B cell (primary cell): ENCODE data around the gene CNIH4. TPM values are rescaled to one million over a fixed set of nuclear protein-coding genes. Genes with fewer than 3 reads are reported as not detected.

ENCODE experiments used
- ATAC-seq: fragments of 200-7000 bp; cut with Tn5 transposase; one replicate; pipeline ENCODE4 v1.10.0; 2021; ENCODE audit warnings: low read depth, mild to moderate bottlenecking, moderate number of reproducible peaks, moderate library complexity
- CTCF ChIA-PET: fragments of 350-600 bp; sonication (Branson Sonifier 250); formaldehyde crosslinking; loops from one replicate; lab custom pipeline; 2021; ENCODE audit warnings: antibody characterized with exemption, inconsistent platforms; lab: Charles Lee
- POLR2A ChIA-PET: fragments of 350-600 bp; sonication (Branson Sonifier 250); formaldehyde crosslinking; loops from one replicate; lab custom pipeline; 2021; ENCODE audit warnings: antibody characterized with exemption; lab: Charles Lee
- DNase-seq: peaks from one replicate; pipeline ENCODE4 v3.0.0; 2013
- H2AFZ ChIP-seq: 2 replicates; pipeline ENCODE4 v1.6.1; 2012; ENCODE audit warnings: mild to moderate bottlenecking, low read depth, low read length; ENCODE audit not compliant: insufficient read depth, poor library complexity, severe bottlenecking
- H3K27ac ChIP-seq, 2 donors: 1 replicate in 1 of 2; 2 replicates in 1 of 2; pipeline ENCODE4 v1.5.1; 2012 to 2013; ENCODE audit warnings: low read length in 2 of 2, mild to moderate bottlenecking in 2 of 2, moderate library complexity in 1 of 2
- H3K27me3 ChIP-seq, 4 experiments: fragments of 200-600 bp in 1 of 4; sonication (generic) in 1 of 4; replicated peaks in 1 of 4; 1 replicate in 2 of 4; 2 replicates in 2 of 4; pipeline versions ENCODE4 v1.6.1 to v1.7.0; 2013 to 2016; ENCODE audit warnings: low read length in 3 of 4, mild to moderate bottlenecking in 2 of 4, mixed read lengths in 1 of 4, moderate library complexity in 1 of 4; ENCODE audit not compliant: insufficient read depth in 4 of 4, control insufficient read depth in 3 of 4; ENCODE audit errors: control extremely low read depth in 1 of 4
- H3K36me3 ChIP-seq, 2 experiments: replicated peaks in 1 of 2; 1 replicate in 1 of 2; 2 replicates in 1 of 2; pipeline versions ENCODE4 v1.6.1 to v1.7.1; 2013; ENCODE audit warnings: low read length in 1 of 2; ENCODE audit not compliant: insufficient read depth in 2 of 2, control insufficient read depth in 1 of 2; ENCODE audit errors: control extremely low read depth in 1 of 2, extremely low read depth in 1 of 2
- H3K4me1 ChIP-seq, 2 donors: fragments of 200-600 bp in 1 of 2; sonication (generic) in 1 of 2; 1 replicate in 1 of 2; 2 replicates in 1 of 2; pipeline versions ENCODE4 v1.5.1 to v1.6.1; 2013 to 2017; ENCODE audit warnings: low read length in 2 of 2; ENCODE audit not compliant: control insufficient read depth in 2 of 2, insufficient read depth in 2 of 2
- H3K4me2 ChIP-seq: replicated peaks from 2 replicates; pipeline ENCODE3; 2012; ENCODE audit warnings: mild to moderate bottlenecking, low read depth, low read length; ENCODE audit not compliant: poor library complexity, severe bottlenecking
- H3K4me3 ChIP-seq, 5 experiments: fragments of 200-600 bp in 1 of 5; sonication (generic) in 1 of 5; 1 replicate in 3 of 5; 2 replicates in 2 of 5; pipeline versions ENCODE4 v1.5.1 to v1.7.0; 2011 to 2016; ENCODE audit warnings: low read length in 4 of 5, mild to moderate bottlenecking in 4 of 5, low read depth in 2 of 5, control low read depth in 1 of 5, moderate library complexity in 1 of 5; ENCODE audit not compliant: insufficient read depth in 1 of 5; ENCODE audit errors: control extremely low read depth in 1 of 5, extremely low read depth in 1 of 5
- H3K79me2 ChIP-seq: fragments of 200-600 bp; sonication (generic); one replicate; pipeline ENCODE4 v1.6.0; 2016; ENCODE audit warnings: low read length; ENCODE audit not compliant: control insufficient read depth, insufficient read depth
- H3K9ac ChIP-seq: fragments of 200-600 bp; sonication (generic); 2 replicates; pipeline ENCODE4 v1.6.1; 2017; ENCODE audit warnings: mild to moderate bottlenecking, low read length, moderate library complexity
- H3K9me3 ChIP-seq, 3 donors: one replicate each; pipeline versions ENCODE4 v1.6.1 to v1.7.1; 2013; ENCODE audit warnings: low read length in 2 of 3; ENCODE audit not compliant: control insufficient read depth in 2 of 3, insufficient read depth in 1 of 3; ENCODE audit errors: control extremely low read depth in 1 of 3
- H4K20me1 ChIP-seq: 2 replicates; pipeline ENCODE4 v1.6.0; 2012; ENCODE audit warnings: mild to moderate bottlenecking, low read length; ENCODE audit not compliant: insufficient read depth, control insufficient read depth, poor library complexity, severe bottlenecking
- H3K27ac Mint-ChIP-seq: one replicate; pipeline ENCODE4 v1.8.0; 2021; ENCODE audit warnings: mixed read lengths
- H3K27me3 Mint-ChIP-seq: one replicate; pipeline ENCODE4 v1.8.0; 2021; ENCODE audit warnings: mixed read lengths
- H3K4me1 Mint-ChIP-seq: one replicate; pipeline ENCODE4 v1.8.0; 2021; ENCODE audit warnings: mixed read lengths
- H3K4me3 Mint-ChIP-seq: one replicate; pipeline ENCODE4 v1.8.0; 2021; ENCODE audit warnings: mixed read lengths
- H3K9me3 Mint-ChIP-seq: one replicate; pipeline ENCODE4 v1.8.0; 2022; ENCODE audit warnings: mixed read lengths; ENCODE audit not compliant: insufficient read depth
- CTCF ChIP-seq: fragments of 200-600 bp; IDR thresholded peaks from one replicate; pipeline ENCODE4 v1.8.0; 2022; ENCODE audit warnings: antibody characterized with exemption, mild to moderate bottlenecking
- EZH2 ChIP-seq: IDR thresholded peaks from 2 replicates; pipeline ENCODE4 v1.6.1; 2012; ENCODE audit warnings: borderline replicate concordance, low read depth, mild to moderate bottlenecking, moderate library complexity, low read length; ENCODE audit not compliant: insufficient read depth, poor library complexity, severe bottlenecking
- WGBS: methylation state at CpG from one replicate; pipeline ENCODE4 v1.1.5; 2013; ENCODE audit warnings: missing lambda C conversion rate; ENCODE audit not compliant: insufficient coverage; 5-methylcytosine and 5-hydroxymethylcytosine counted together
- intact Hi-C: fragments of 100-400 bp; cut with micrococcal nuclease; formaldehyde crosslinking; loops from one replicate; pipeline ENCODE4 v1.10.0; 2022
- polyA plus RNA-seq: library from polyadenylated mRNA; depleted of rRNA; stranded (reverse); fragments of >200 nt; gene quantifications from 2 replicates; pipeline ENCODE4 v1.2.3, GENCODE V29; 2012
- total RNA-seq, 2 donors: library from RNA; stranded (reverse); fragments of 120-200 nt in 1 of 2; gene quantifications; 1 replicate in 1 of 2; 2 replicates in 1 of 2; pipeline versions ENCODE4 v1.2.3 to v1.2.4, GENCODE V29; 2013 to 2022

The CNIH4 gene
- total and polyA plus RNA-seq, 2 donors (not counting 1 experiment from before 2014, with no cell fraction given) = 13.3 to 27.2 TPM

GRCh38 chr1:224399887-224400286, 43.2 kb downstream of the CNIH4 start:
- H3K4me2 ChIP-seq = no peak overlapping the region
- H3K36me3 ChIP-seq = peaks cover 0 to 83% of the 10 kb centered on the region in 2 experiments
- H3K9me3 Mint-ChIP-seq = no peaks in the 10 kb centered on the region
- H4K20me1 ChIP-seq = no peaks in the 10 kb centered on the region
- no peak overlapping the region for H3K9ac ChIP-seq
- no peak overlapping the region for H3K27ac Mint-ChIP-seq
- ChIA-PET POLR2A (interaction anchor here (0.7 kb wide), 1 partner anchor 26 kb away, joined by 3 read pairs; no protein-coding TSS in a partner anchor), CTCF (interaction anchor here (1.9 kb wide), 1 partner anchor 57 kb away, joined by 6 read pairs; no protein-coding TSS in a partner anchor)
- no peak overlapping the region for H3K27ac ChIP-seq
- TF ChIP-seq EZH2 = no peak
- no peak overlapping the region for H3K4me3 ChIP-seq
- no peak overlapping the region for H3K4me3 Mint-ChIP-seq
- DNase-seq (no peak), ATAC-seq (no peak)
- no peaks in the 10 kb centered on the region for H3K27me3 ChIP-seq
- no CpG with 5 or more reads among the region's 1 CpG for WGBS
- intact Hi-C loops = no loop called here
- H3K27me3 Mint-ChIP-seq = no peaks in the 10 kb centered on the region
- H3K79me2 ChIP-seq = no peaks in the 10 kb centered on the region
- no peak overlapping the region for H2AFZ ChIP-seq
- no peaks in the 10 kb centered on the region for H3K4me1 ChIP-seq
- H3K4me1 Mint-ChIP-seq = no peaks in the 10 kb centered on the region
- no peaks in the 10 kb centered on the region for H3K9me3 ChIP-seq

GRCh38 chr1:224402472-224403036, 45.9 kb downstream of the CNIH4 start:
- CTCF ChIA-PET = interaction anchor here (2.6 kb wide), 1 partner anchor 54 kb away, joined by 6 read pairs; no protein-coding TSS in a partner anchor
- ATAC-seq (no peak), DNase-seq (no peak)
- Mint-ChIP-seq H3K4me3 (no peak overlapping the region), H3K27me3 (no peaks in the 10 kb centered on the region), H3K9me3 (no peaks in the 10 kb centered on the region), H3K27ac (no peak overlapping the region), H3K4me1 (no peaks in the 10 kb centered on the region)
- H3K27ac ChIP-seq = no peak overlapping the region
- H3K4me3 ChIP-seq = no peak overlapping the region
- WGBS = no CpG with 5 or more reads among the region's 1 CpG
- no peak for TF ChIP-seq EZH2
- no peak for TF ChIP-seq CTCF
- H3K9me3 ChIP-seq = no peaks in the 10 kb centered on the region
- H3K4me1 ChIP-seq = no peaks in the 10 kb centered on the region
- H4K20me1 ChIP-seq = peaks cover 15% of the 10 kb centered on the region
- H2AFZ ChIP-seq = no peak overlapping the region
- POLR2A ChIA-PET = no interaction called here
- peaks cover 5 to 75% of the 10 kb centered on the region in 2 experiments for H3K36me3 ChIP-seq
- intact Hi-C loops = no loop called here
- no peak overlapping the region for H3K9ac ChIP-seq
- no peaks in the 10 kb centered on the region for H3K79me2 ChIP-seq
- no peak overlapping the region for H3K4me2 ChIP-seq
- no peaks in the 10 kb centered on the region for H3K27me3 ChIP-seq
